ENCODE data around the gene MSANTD1.

DNA sequence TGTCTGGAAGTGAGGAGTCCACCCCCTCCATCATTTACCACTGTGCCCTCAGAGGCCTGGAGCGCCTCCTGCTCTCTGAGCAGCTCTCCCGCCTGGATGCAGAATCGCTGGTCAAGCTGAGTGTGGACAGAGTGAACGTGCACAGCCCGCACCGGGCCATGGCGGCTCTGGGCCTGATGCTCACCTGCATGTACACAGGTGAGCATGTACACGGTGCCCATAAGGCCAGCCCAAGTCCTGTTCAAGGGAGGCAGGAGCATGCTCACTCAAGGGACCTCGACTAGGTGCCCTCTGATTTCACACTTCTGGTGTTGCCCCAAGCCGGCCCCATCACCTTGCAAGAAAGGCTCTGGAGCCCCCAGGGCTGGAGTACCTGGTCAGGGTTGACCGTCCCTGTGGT, 13.4 kb upstream of the MSANTD1 start:
- TF ChIP-seq, protein P1, sequence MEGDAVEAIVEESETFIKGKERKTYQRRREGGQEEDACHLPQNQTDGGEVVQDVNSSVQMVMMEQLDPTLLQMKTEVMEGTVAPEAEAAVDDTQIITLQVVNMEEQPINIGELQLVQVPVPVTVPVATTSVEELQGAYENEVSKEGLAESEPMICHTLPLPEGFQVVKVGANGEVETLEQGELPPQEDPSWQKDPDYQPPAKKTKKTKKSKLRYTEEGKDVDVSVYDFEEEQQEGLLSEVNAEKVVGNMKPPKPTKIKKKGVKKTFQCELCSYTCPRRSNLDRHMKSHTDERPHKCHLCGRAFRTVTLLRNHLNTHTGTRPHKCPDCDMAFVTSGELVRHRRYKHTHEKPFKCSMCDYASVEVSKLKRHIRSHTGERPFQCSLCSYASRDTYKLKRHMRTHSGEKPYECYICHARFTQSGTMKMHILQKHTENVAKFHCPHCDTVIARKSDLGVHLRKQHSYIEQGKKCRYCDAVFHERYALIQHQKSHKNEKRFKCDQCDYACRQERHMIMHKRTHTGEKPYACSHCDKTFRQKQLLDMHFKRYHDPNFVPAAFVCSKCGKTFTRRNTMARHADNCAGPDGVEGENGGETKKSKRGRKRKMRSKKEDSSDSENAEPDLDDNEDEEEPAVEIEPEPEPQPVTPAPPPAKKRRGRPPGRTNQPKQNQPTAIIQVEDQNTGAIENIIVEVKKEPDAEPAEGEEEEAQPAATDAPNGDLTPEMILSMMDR (IDR thresholded peaks at IDR 0.05) = no peak
- no peak for TF ChIP-seq POLR2A (IDR thresholded peaks at IDR 0.05)

Measured in thyroid gland (tissue), 4 donors.